ENCODE measurements around the gene XRCC3.

Gene XRCC3

GRCh38 chr14:103725001-103725682 is 9.9 kb upstream of the XRCC3 start:
- no peak for DNase-seq

- DNase-seq = no peak
Measured at GRCh38 chr14:103724116-103724515, 8.9 kb upstream of the XRCC3 start.

- DNase-seq = no peak
Measured at GRCh38 chr14:103723748-103724081, 8.5 kb upstream of the XRCC3 start.

- DNase-seq = no peak
Measured at GRCh38 chr14:103721334-103722120, 6.3 kb upstream of the XRCC3 start.

- no peak for DNase-seq
Measured at GRCh38 chr14:103719751-103720150, 4.5 kb upstream of the XRCC3 start.

GRCh38 chr14:103718572-103718971 is 3.3 kb upstream of the XRCC3 start:
- no peak for DNase-seq

GRCh38 chr14:103716899-103717411 is 1.7 kb upstream of the XRCC3 start:
- no peak for DNase-seq

- no peak for DNase-seq
Measured at GRCh38 chr14:103716091-103716801, 995 bp upstream of the XRCC3 start.

- no peak for DNase-seq
Measured at GRCh38 chr14:103714063-103714724, 1.1 kb downstream of the XRCC3 start.

GRCh38 chr14:103713304-103714062 is 1.8 kb downstream of the XRCC3 start:
- DNase-seq = no peak

GRCh38 chr14:103712633-103713247 is 2.5 kb downstream of the XRCC3 start:
- no peak for DNase-seq

- no peak for DNase-seq
Measured at GRCh38 chr14:103711516-103712431, 3.5 kb downstream of the XRCC3 start.

GRCh38 chr14:103710771-103711377 is 4.4 kb downstream of the XRCC3 start:
- DNase-seq = no peak

GRCh38 chr14:103709814-103710213 is 5.4 kb downstream of the XRCC3 start:
- DNase-seq = no peak

- no peak for DNase-seq
Measured at GRCh38 chr14:103708750-103709187, 6.5 kb downstream of the XRCC3 start.

GRCh38 chr14:103707329-103708263 is 7.7 kb downstream of the XRCC3 start:
- no peak for DNase-seq

- no peak for DNase-seq
Measured at GRCh38 chr14:103706551-103707328, 8.5 kb downstream of the XRCC3 start.
